ENCODE data around the gene RALGAPA2. TPM values are rescaled to one million over a fixed set of nuclear protein-coding genes. Genes with fewer than 3 reads are reported as not detected.

RALGAPA2 gene
- total RNA-seq, 1 experiment from 2014 or later = 9.8 TPM

GRCh38 chr20:20699144-20699543 lies 13.3 kb downstream of the RALGAPA2 start:
- H3K4me2 ChIP-seq (ENCODE audit: low read length) = peak overlapping the region; percentile 54; the same call in 1 of the 2 replicates
- intact Hi-C loops (cut with micrococcal nuclease) = loop anchor here (2.0 kb wide), 1 partner anchor 14 kb away; the partner anchor contains the start of gene RALGAPA2
- H3K4me3 ChIP-seq (ENCODE audit: low read length) = no peak overlapping the region
- DNase-seq = peak; percentile 82
- H3K36me3 ChIP-seq (ENCODE audit: low read depth, low read length) = no peaks in the 10 kb centered on the region
- H2AFZ ChIP-seq (ENCODE audit: low read length) = no peak overlapping the region
- no peaks in the 10 kb centered on the region for H3K9me3 ChIP-seq (ENCODE audit: low read length)
- BruUV-seq (replicated peaks) = no TSS peak
- H3K27ac ChIP-seq (ENCODE audit: low read length) = no peak overlapping the region
- 0 out of 2 replicates have a peak, but pooled peaks cover 7% of the 10 kb centered on the region for H3K79me2 ChIP-seq (ENCODE audit: low read length)
- no peak overlapping the region for H3K9ac ChIP-seq (ENCODE audit: low read length)
- POLR2A ChIA-PET (ENCODE audit: unreplicated experiment) = interaction anchor here (0.6 kb wide), 1 partner anchor 13 kb away, joined by 7 read pairs; the partner anchor contains the start of gene RALGAPA2
- no peaks in the 10 kb centered on the region for H3K9me2 ChIP-seq (replicated peaks; ENCODE audit: low read length)
- CTCF ChIA-PET = no interaction called here
- peaks cover 12% of the 10 kb centered on the region for H3K4me1 ChIP-seq (ENCODE audit: insufficient read depth, low read length)
- H3F3A ChIP-seq (ENCODE audit: low read length, unreplicated experiment) = no peaks in the 10 kb centered on the region
- no peaks in the 10 kb centered on the region for H3K27me3 ChIP-seq (ENCODE audit: low read length)
- H4K20me1 ChIP-seq (ENCODE audit: low read length) = peaks cover 12% of the 10 kb centered on the region; the same call in 1 of the 2 replicates
- TF ChIP-seq, protein P1, sequence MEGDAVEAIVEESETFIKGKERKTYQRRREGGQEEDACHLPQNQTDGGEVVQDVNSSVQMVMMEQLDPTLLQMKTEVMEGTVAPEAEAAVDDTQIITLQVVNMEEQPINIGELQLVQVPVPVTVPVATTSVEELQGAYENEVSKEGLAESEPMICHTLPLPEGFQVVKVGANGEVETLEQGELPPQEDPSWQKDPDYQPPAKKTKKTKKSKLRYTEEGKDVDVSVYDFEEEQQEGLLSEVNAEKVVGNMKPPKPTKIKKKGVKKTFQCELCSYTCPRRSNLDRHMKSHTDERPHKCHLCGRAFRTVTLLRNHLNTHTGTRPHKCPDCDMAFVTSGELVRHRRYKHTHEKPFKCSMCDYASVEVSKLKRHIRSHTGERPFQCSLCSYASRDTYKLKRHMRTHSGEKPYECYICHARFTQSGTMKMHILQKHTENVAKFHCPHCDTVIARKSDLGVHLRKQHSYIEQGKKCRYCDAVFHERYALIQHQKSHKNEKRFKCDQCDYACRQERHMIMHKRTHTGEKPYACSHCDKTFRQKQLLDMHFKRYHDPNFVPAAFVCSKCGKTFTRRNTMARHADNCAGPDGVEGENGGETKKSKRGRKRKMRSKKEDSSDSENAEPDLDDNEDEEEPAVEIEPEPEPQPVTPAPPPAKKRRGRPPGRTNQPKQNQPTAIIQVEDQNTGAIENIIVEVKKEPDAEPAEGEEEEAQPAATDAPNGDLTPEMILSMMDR (conservative IDR thresholded peaks at IDR 0.05; ENCODE audit: low read depth, low read length) = no peak
- no peak for TF ChIP-seq EZH2phosphoT487 (IDR thresholded peaks at IDR 0.05; ENCODE audit: borderline replicate concordance, low read length)
- no peak for TF ChIP-seq EZH2 (IDR thresholded peaks at IDR 0.05; ENCODE audit: low read length, unreplicated experiment)
- peak; percentile 98 for ATAC-seq

DNA sequence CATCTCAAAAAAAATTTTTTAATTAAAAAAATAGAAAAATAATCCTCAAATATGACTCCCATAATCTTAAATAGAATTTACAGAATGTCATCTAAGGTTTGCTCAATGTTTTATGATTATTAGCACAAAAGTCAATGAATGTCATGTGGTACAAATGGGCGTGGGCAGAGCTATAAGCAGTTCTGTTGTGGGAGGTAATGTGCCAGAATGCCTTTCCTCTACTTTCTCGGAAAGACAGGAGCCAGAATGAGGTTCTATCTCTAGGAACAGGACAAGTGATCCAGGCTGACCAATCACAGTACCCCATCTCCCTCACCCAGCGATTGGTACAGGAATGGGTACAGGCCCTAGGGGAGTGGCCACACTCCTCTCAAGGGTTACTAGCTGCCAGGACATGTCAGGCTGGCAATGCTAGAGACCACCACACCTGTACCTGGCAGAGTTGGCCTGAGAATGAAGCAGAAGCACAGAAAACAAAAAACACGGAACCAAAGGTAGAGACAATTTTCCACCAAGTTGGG lies 15.1 kb downstream of the RALGAPA2 start:
- H3K79me2 ChIP-seq (ENCODE audit: low read length) = 0 out of 2 replicates have a peak, but pooled peaks cover 7% of the 10 kb centered on the region
- H3K4me2 ChIP-seq (ENCODE audit: low read length) = no peak overlapping the region
- no peaks in the 10 kb centered on the region for H3K9me3 ChIP-seq (ENCODE audit: low read length)
- no peak overlapping the region for H2AFZ ChIP-seq (ENCODE audit: low read length)
- CTCF ChIA-PET = no interaction called here
- TF ChIP-seq, protein P1 (conservative IDR thresholded peaks at IDR 0.05; ENCODE audit: low read depth, low read length) = no peak
- TF ChIP-seq EZH2phosphoT487 (IDR thresholded peaks at IDR 0.05; ENCODE audit: borderline replicate concordance, low read length) (no peak), EZH2 (IDR thresholded peaks at IDR 0.05; ENCODE audit: low read length, unreplicated experiment) (no peak)
- H3K9me2 ChIP-seq (replicated peaks; ENCODE audit: low read length) = no peaks in the 10 kb centered on the region
- no peak overlapping the region for H3K27ac ChIP-seq (ENCODE audit: low read length)
- peaks cover 12% of the 10 kb centered on the region; the same call in 1 of the 2 replicates for H4K20me1 ChIP-seq (ENCODE audit: low read length)
- POLR2A ChIA-PET (ENCODE audit: unreplicated experiment) = interaction anchor here (0.6 kb wide), 1 partner anchor 24 kb away, joined by 4 read pairs; no protein-coding TSS in a partner anchor
- no peaks in the 10 kb centered on the region for H3K27me3 ChIP-seq (ENCODE audit: low read length)
- BruUV-seq (replicated peaks) = no TSS peak
- H3K36me3 ChIP-seq (ENCODE audit: low read depth, low read length) = no peaks in the 10 kb centered on the region
- H3K4me3 ChIP-seq (ENCODE audit: low read length) = no peak overlapping the region
- no peak for ATAC-seq
- no peaks in the 10 kb centered on the region for H3F3A ChIP-seq (ENCODE audit: low read length, unreplicated experiment)
- intact Hi-C loops (cut with micrococcal nuclease) = no loop called here
- H3K9ac ChIP-seq (ENCODE audit: low read length) = no peak overlapping the region
- no peak for DNase-seq
- H3K4me1 ChIP-seq (ENCODE audit: insufficient read depth, low read length) = peaks cover 12% of the 10 kb centered on the region

DNA sequence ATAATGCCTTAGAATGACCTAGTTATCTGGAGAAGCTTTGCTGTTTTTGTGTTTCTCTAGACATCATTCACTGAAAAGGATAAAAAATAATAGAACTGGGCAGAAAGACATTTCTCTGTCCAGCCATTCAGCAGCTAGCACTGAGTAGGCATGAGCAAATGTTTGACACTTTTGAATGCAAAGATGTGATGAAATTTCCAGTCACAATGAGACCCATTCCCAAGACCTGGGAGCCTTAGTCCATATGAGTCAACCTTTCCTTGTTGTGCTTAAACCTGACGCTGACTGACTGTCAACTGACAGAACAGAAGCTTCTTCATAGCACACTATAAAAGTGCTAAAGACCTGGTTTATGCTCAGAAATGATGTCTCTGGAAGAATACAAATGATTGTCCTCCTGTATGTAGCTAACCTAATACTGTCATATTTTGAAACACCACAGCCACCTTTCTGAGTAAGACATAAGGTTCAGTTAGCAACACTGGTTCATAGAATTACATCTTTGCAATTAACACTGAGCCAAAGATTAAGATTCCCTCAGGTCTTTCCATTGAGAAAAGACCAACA lies 17.1 kb downstream of the RALGAPA2 start:
- Histone ChIP-seq H2AFZ (ENCODE audit: low read length) (no peak overlapping the region), H3K4me1 (ENCODE audit: insufficient read depth, low read length) (peaks cover 12% of the 10 kb centered on the region), H3K79me2 (ENCODE audit: low read length) (0 out of 2 replicates have a peak, but pooled peaks cover 7% of the 10 kb centered on the region), H4K20me1 (ENCODE audit: low read length) (peaks cover 12% of the 10 kb centered on the region; the same call in 1 of the 2 replicates), H3K9me3 (ENCODE audit: low read length) (no peaks in the 10 kb centered on the region), H3K9me2 (replicated peaks; ENCODE audit: low read length) (no peaks in the 10 kb centered on the region), H3K9ac (ENCODE audit: low read length) (no peak overlapping the region), H3K4me2 (ENCODE audit: low read length) (no peak overlapping the region), H3K4me3 (ENCODE audit: low read length) (no peak overlapping the region), H3K27ac (ENCODE audit: low read length) (no peak overlapping the region), H3K27me3 (ENCODE audit: low read length) (no peaks in the 10 kb centered on the region), H3K36me3 (ENCODE audit: low read depth, low read length) (no peaks in the 10 kb centered on the region), H3F3A (ENCODE audit: low read length, unreplicated experiment) (no peaks in the 10 kb centered on the region)
- DNase-seq (no peak), ATAC-seq (no peak)
- no TSS peak for BruUV-seq (replicated peaks)
- intact Hi-C loops (cut with micrococcal nuclease) = no loop called here
- ChIA-PET POLR2A (ENCODE audit: unreplicated experiment) (no interaction called here), CTCF (no interaction called here)
- TF ChIP-seq EZH2 (IDR thresholded peaks at IDR 0.05; ENCODE audit: low read length, unreplicated experiment) (no peak), EZH2phosphoT487 (IDR thresholded peaks at IDR 0.05; ENCODE audit: borderline replicate concordance, low read length) (no peak)
- TF ChIP-seq, protein P1 (conservative IDR thresholded peaks at IDR 0.05; ENCODE audit: low read depth, low read length) = no peak
